Neural progenitor cell (in vitro differentiated cells): ENCODE data around the gene RARA.
"Not testable (repeated sequence)": the region's sequence is repeated elsewhere in the genome, so short reads cannot be mapped to it uniquely, and the experiment has no call there.

Source experiments
- CTCF ChIP-seq: fragments of 200-600 bp; sonication (generic); IDR thresholded peaks from 2 replicates; pipeline ENCODE4 v1.5.1; 2017; ENCODE audit warnings: antibody characterized with exemption, mild to moderate bottlenecking
- EZH2 ChIP-seq: fragments of 200-600 bp; sonication (generic); IDR thresholded peaks from 2 replicates; pipeline ENCODE4 v1.6.1; 2017; ENCODE audit warnings: antibody characterized with exemption, mild to moderate bottlenecking, moderate library complexity

GRCh38 chr17:40299159-40299757 lies 9.7 kb upstream of the RARA start:
- TF ChIP-seq CTCF, EZH2: not testable (repeated sequence)
